Gastroesophageal sphincter (tissue), 4 donors: ENCODE data around the gene ATF4. TPM values are rescaled to one million over a fixed set of nuclear protein-coding genes. Genes with fewer than 3 reads are reported as not detected.
A peak's percentile ranks its signal among the peaks of the same experiment; 100 is the strongest.

Experiments
- ATAC-seq: fragments of 150-250 bp; one replicate; pipeline ENCODE4 v1.9.1; 2016; ENCODE audit warnings: mild to moderate bottlenecking, moderate library complexity
- H3K27ac ChIP-seq, 4 donors: fragments of 200-600 bp; sonication (generic) in 3 of 4; 1 replicate in 3 of 4; 2 replicates in 1 of 4; pipeline ENCODE4 v1.5.1; 2016 to 2019
- H3K27me3 ChIP-seq: fragments of 200-600 bp; sonication (generic); one replicate; pipeline ENCODE4 v1.5.1; 2019
- H3K36me3 ChIP-seq, 2 donors: fragments of 200-600 bp; sonication (generic); one replicate each; pipeline ENCODE4 v1.5.1; 2019; ENCODE audit warnings: control low read depth in 1 of 2
- H3K4me1 ChIP-seq, 3 donors: fragments of 200-600 bp; sonication (generic); 1 replicate in 2 of 3; 2 replicates in 1 of 3; pipeline ENCODE4 v1.5.1; 2016 to 2019; ENCODE audit warnings: control low read depth in 2 of 3
- H3K4me3 ChIP-seq, 2 donors: fragments of 200-600 bp; sonication (generic); one replicate each; pipeline ENCODE4 v1.5.1; 2019; ENCODE audit warnings: mild to moderate bottlenecking in 1 of 2, moderate library complexity in 1 of 2
- H3K9me3 ChIP-seq, 3 donors: fragments of 200-600 bp; sonication (generic); one replicate each; pipeline ENCODE4 v1.5.1; 2017 to 2019; ENCODE audit warnings: control low read depth in 2 of 3
- EP300 ChIP-seq: sonication (generic); formaldehyde crosslinking; IDR thresholded peaks from one replicate; pipeline ENCODE4 v1.6.1; 2017; ENCODE audit warnings: antibody characterized with exemption, mild to moderate bottlenecking
- POLR2A ChIP-seq, 2 donors: fragments of 450-650 bp; IDR thresholded peaks; one replicate each; pipeline ENCODE4 v1.6.1; 2017; ENCODE audit warnings: antibody characterized with exemption in 2 of 2, mild to moderate bottlenecking in 2 of 2, moderate library complexity in 1 of 2
- POLR2AphosphoS5 ChIP-seq: sonication (generic); formaldehyde crosslinking; IDR thresholded peaks from one replicate; pipeline ENCODE4 v1.6.1; 2017; ENCODE audit warnings: antibody characterized with exemption
- WGBS, 2 donors: methylation state at CpG; one replicate each; pipeline ENCODE4 v1.1.5; 2018; ENCODE audit warnings: low coverage in 1 of 2; 5-methylcytosine and 5-hydroxymethylcytosine counted together
- total RNA-seq, 4 donors: library from RNA; depleted of rRNA; stranded (reverse); fragments of >200 nt; gene quantifications; one replicate each; pipeline ENCODE4 v1.1.0, GENCODE V29; 2016
- TF ChIP-seq, protein P1 (sequence below), 4 experiments: fragments of 200-600 bp in 2 of 4; fragments of 450-650 bp in 2 of 4; sonication (generic) in 1 of 4; IDR thresholded peaks; one replicate each; pipeline ENCODE4 v1.5.1; 2017 to 2019; ENCODE audit warnings: antibody characterized with exemption in 4 of 4, mild to moderate bottlenecking in 2 of 4, moderate library complexity in 2 of 4

Gene ATF4
- total RNA-seq, 4 donors from 2014 or later = 450 to 718 (median 563) TPM

DNA sequence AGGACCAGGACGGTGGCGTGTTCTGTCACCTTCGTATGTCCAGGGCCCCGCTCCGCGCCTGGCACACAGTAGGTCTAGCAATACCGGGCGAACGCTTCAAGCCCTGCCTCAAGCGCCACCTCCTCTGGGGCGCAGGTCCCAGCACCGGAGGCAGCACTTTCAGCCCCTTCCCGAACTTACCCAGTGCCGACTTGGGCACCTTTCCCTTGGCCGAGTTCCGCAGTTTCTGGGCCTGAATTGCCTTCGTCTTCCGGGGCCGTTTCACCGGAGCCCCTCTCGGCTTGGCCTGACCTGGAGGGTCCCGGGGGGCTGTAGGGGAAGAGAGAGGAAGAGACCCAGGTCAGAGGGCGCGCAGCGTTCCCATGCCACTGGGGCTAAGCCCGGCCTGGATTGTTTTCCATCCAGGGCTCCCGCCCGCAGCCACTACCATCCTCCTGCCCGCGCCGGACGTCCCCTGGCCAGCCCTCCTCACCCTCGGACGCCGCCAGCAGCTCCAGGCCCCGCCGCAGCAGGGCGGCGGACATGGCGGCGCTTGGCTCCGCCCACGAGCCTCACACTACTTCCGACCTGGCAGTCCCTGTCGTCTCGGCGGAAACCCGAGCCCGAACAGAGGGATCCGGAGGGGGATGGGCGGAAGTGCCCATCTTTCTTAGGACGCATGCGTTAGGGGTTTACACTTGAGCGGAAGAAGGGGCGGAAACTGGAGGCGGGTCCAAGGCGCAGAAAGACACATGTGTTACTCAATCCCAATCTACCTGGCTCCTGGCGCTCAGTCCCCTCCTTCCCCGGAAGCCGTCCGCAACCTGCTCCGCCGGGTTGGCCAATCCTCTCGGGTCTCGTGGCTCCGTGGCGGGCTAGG is 12.1 kb downstream of the ATF4 start, which contains the start of gene RPS19BP1:
Gene RPS19BP1 (minus strand): TSS at position 534 of the 859 bp plus-strand sequence. CDS start 10 bp downstream, at position 524.
- peak; percentile 94 for ATAC-seq
- Histone ChIP-seq H3K9me3 (no peaks in the 10 kb centered on the region), H3K4me3 (peak within 1 kb of the TSS; percentile 45 to 75), H3K27ac (peak within 1 kb of the TSS; percentile 49 to 95 (median 89)), H3K36me3 (peaks cover 0 to 29% of the 10 kb centered on the region in 2 donors), H3K4me1 (peaks cover 2 to 61% (median 51%) of the 10 kb centered on the region in 3 donors), H3K27me3 (no peaks in the 10 kb centered on the region)
- TF ChIP-seq, protein P1, sequence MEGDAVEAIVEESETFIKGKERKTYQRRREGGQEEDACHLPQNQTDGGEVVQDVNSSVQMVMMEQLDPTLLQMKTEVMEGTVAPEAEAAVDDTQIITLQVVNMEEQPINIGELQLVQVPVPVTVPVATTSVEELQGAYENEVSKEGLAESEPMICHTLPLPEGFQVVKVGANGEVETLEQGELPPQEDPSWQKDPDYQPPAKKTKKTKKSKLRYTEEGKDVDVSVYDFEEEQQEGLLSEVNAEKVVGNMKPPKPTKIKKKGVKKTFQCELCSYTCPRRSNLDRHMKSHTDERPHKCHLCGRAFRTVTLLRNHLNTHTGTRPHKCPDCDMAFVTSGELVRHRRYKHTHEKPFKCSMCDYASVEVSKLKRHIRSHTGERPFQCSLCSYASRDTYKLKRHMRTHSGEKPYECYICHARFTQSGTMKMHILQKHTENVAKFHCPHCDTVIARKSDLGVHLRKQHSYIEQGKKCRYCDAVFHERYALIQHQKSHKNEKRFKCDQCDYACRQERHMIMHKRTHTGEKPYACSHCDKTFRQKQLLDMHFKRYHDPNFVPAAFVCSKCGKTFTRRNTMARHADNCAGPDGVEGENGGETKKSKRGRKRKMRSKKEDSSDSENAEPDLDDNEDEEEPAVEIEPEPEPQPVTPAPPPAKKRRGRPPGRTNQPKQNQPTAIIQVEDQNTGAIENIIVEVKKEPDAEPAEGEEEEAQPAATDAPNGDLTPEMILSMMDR (IDR thresholded peaks at IDR 0.05) = peak in 2 of 4 experiments; percentile 28 to 29
- TF ChIP-seq EP300 (no peak), POLR2AphosphoS5 (peak; percentile 74), POLR2A (IDR thresholded peaks at IDR 0.05) (peak; percentile 79 to 84)
- 0% methylated on average over 4 of the region's 67 CpGs; no CpG with 5 or more reads in 1 of the 2 donors for WGBS, 2 donors

DNA sequence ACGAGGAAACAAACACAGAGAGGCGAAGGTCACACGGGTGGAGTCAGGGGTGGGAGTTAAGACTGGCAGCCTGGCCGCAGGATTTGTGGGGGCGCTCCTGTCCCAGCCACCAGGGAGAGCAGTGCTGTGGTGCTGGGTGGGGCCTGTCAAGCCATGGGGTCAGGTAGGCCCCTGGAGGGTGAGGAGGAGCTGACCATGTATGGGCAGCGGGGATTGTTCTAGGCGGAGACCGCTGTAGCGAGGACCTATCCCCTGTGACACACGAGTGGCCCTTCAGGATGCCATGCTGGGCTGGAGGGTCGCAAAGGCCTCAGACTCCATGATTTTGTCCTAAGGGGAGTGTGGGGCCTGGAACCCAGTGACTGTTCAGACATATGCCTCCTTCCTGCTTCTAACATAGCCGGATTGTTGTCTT is 13.7 kb downstream of the ATF4 start:
- 78 to 92% methylated on average over 8 to 10 of the region's 12 CpGs for WGBS, 2 donors
- TF ChIP-seq EP300 (no peak), POLR2AphosphoS5 (no peak), POLR2A (IDR thresholded peaks at IDR 0.05) (no peak)
- TF ChIP-seq, protein P1 (IDR thresholded peaks at IDR 0.05) = no peak
- H3K27ac ChIP-seq = peak overlapping the region in 3 of 4 donors; percentile 34 to 59 (median 54)
- peaks cover 0 to 14% of the 10 kb centered on the region in 2 donors for H3K36me3 ChIP-seq
- no peak for ATAC-seq
- H3K4me3 ChIP-seq = no peak overlapping the region
- H3K9me3 ChIP-seq = no peaks in the 10 kb centered on the region
- H3K27me3 ChIP-seq = no peaks in the 10 kb centered on the region
- peaks cover 2 to 45% (median 34%) of the 10 kb centered on the region in 3 donors for H3K4me1 ChIP-seq

DNA sequence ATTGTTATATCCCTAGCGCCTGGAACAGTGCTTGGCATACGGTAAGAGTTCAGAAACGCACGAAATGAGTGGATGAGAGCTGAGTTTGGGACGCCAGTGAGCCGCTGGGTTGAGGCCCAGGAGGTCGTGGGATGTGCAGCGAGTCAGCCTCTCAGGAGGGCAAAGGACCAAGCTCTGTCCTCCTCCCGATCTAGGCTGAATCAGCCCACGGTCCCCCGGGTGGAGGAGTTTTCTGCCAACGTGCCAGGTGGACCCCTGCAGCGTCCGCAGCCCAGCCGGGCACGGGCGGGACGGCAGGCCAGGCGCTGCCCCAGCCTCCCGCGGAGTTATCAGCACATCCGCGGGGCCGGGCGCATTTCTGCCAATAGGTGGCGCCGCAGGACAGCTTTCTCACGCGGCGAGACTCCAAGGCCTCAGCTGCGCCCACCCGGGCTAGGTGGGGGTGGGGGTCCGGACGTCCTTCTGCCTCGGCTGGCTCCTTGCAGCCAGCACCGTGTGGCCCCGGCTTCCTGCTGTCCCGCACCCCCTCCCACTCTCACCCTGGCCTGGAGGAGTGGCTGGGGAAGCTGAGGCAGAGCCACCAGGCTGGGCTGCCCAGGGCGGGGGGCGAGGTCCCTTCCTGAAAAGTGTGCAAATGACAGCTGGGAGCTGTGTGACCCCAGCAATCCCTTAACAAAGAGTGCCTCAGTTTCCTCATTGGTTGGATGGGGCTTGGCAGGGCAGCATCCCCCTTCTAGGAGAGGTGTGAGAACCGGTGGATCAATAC is 14.4 kb downstream of the ATF4 start:
- Histone ChIP-seq H3K27me3 (no peaks in the 10 kb centered on the region), H3K4me1 (peaks cover 2 to 38% (median 28%) of the 10 kb centered on the region in 3 donors), H3K27ac (peak overlapping the region in 3 of 4 donors; percentile 34 to 59 (median 54)), H3K4me3 (peak overlapping the region in 1 of 2 donors; percentile 21), H3K36me3 (peaks cover 0 to 9% of the 10 kb centered on the region in 2 donors), H3K9me3 (no peaks in the 10 kb centered on the region)
- TF ChIP-seq, protein P1 (IDR thresholded peaks at IDR 0.05) = peak in 3 of 4 experiments; percentile 93 to 99 (median 94)
- no peak for TF ChIP-seq POLR2A (IDR thresholded peaks at IDR 0.05)
- no peak for TF ChIP-seq POLR2AphosphoS5
- no peak for TF ChIP-seq EP300
- peak; percentile 24 for ATAC-seq
- WGBS, 2 donors = 0% methylated on average over 1 of the region's 41 CpGs; no CpG with 5 or more reads in 1 of the 2 donors

DNA sequence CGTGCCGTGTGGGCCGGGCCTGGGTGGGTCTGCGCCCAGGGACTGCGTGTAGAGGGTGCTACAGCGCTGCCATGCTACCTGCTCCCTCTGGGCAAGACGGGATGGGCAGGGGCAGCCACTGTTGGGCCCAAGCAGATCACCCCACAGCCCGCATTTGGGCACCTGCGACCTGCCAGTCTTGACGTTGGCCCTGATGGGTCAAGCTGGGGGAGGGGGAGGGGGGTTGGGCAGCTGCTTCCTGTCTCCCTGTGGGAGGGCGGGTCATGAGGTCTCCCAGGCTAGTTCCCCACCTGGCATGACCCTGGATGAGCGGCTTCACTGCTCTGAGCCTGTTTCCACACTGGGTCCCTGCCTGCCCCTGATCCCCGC is 15.0 kb downstream of the ATF4 start:
- WGBS, 2 donors = no CpG with 5 or more reads among the region's 13 CpGs
- no peak overlapping the region for H3K27ac ChIP-seq
- TF ChIP-seq EP300 (no peak), POLR2A (IDR thresholded peaks at IDR 0.05) (no peak), POLR2AphosphoS5 (no peak)
- TF ChIP-seq, protein P1 (IDR thresholded peaks at IDR 0.05) = no peak

More for the DNA sequence above, 15.0 kb downstream of the ATF4 start:
- no peak overlapping the region for H3K4me3 ChIP-seq
- no peak for ATAC-seq
- H3K36me3 ChIP-seq = peaks cover 0 to 3% of the 10 kb centered on the region in 2 donors
- no peaks in the 10 kb centered on the region for H3K27me3 ChIP-seq
- peaks cover 2 to 32% (median 22%) of the 10 kb centered on the region in 3 donors for H3K4me1 ChIP-seq
- no peaks in the 10 kb centered on the region for H3K9me3 ChIP-seq
